Panc1 (cell line): ENCODE measurements around the gene MYO5B. TPM values are rescaled to one million over a fixed set of nuclear protein-coding genes. Genes with fewer than 3 reads are reported as not detected.

ENCODE experiments used
- ATAC-seq: fragments of 200-7000 bp; cut with Tn5 transposase; 2 replicates; pipeline ENCODE4 v1.9.1; 2020; ENCODE audit warnings: mild to moderate bottlenecking, moderate library complexity
- BruUV-seq: library from RNA; stranded (reverse); fragments of 400-500 nt; replicated peaks from 2 replicates; lab custom pipeline; 2021; lab: Mats Ljungman, UMichigan
- CTCF ChIA-PET: fragments of 300-600 bp; sonication (Branson Sonifier 250); formaldehyde crosslinking; loops from one replicate; lab custom pipeline; 2022; ENCODE audit warnings: antibody characterized with exemption; lab: Charles Lee
- POLR2A ChIA-PET: fragments of 300-600 bp; sonication (Branson Sonifier 250); formaldehyde crosslinking; loops from one replicate; lab custom pipeline; 2022; ENCODE audit warnings: antibody characterized with exemption; lab: Charles Lee
- DNase-seq: peaks from one replicate; pipeline ENCODE4 v3.0.0-alpha.2; 2010; ENCODE audit warnings: low read depth, low spot score
- H3K27ac ChIP-seq: 2 replicates; pipeline ENCODE4 v1.5.1; 2011; ENCODE audit warnings: mild to moderate bottlenecking, low read length, inconsistent platforms
- H3K27me3 ChIP-seq: fragments of 200-500 bp; sonication (Bioruptor generic); 2 replicates; pipeline ENCODE4 v1.6.0; 2014; ENCODE audit warnings: low read length, inconsistent platforms; ENCODE audit not compliant: control insufficient read depth, insufficient read depth
- H3K36me3 ChIP-seq: fragments of 200-500 bp; sonication (Bioruptor generic); 2 replicates; pipeline ENCODE4 v1.5.1; 2014; ENCODE audit warnings: inconsistent platforms, mild to moderate bottlenecking, low read length, moderate library complexity; ENCODE audit not compliant: control insufficient read depth, insufficient read depth
- H3K4me1 ChIP-seq: 2 replicates; pipeline ENCODE4 v1.5.1; 2011; ENCODE audit warnings: inconsistent platforms, mild to moderate bottlenecking, low read length, moderate library complexity; ENCODE audit not compliant: control insufficient read depth, insufficient read depth
- H3K4me3 ChIP-seq, 2 experiments: 2 replicates each; pipeline ENCODE4 v1.5.1; 2011 to 2012; ENCODE audit warnings: low read depth in 2 of 2, low read length in 2 of 2, mild to moderate bottlenecking in 2 of 2, inconsistent platforms in 1 of 2, moderate library complexity in 1 of 2
- H3K9me3 ChIP-seq: fragments of 200-500 bp; sonication (Bioruptor generic); 2 replicates; pipeline ENCODE4 v1.5.1; 2014; ENCODE audit warnings: low read depth, mild to moderate bottlenecking, inconsistent platforms, low read length, moderate library complexity; ENCODE audit not compliant: control insufficient read depth, insufficient read depth
- POLR2AphosphoS5 ChIP-seq: IDR thresholded peaks from 2 replicates; pipeline ENCODE4 v1.6.1; 2012; ENCODE audit warnings: mild to moderate bottlenecking, low read depth, low read length, moderate library complexity
- SIN3A ChIP-seq: IDR thresholded peaks from 2 replicates; pipeline ENCODE4 v1.6.1; 2012; ENCODE audit warnings: low read depth, mild to moderate bottlenecking, low read length, moderate library complexity, borderline replicate concordance; ENCODE audit not compliant: insufficient read depth
- TCF7L2 ChIP-seq: IDR thresholded peaks from 2 replicates; pipeline ENCODE4 v1.6.1; 2011; ENCODE audit warnings: mild to moderate bottlenecking, low read depth, low read length, inconsistent platforms
- in situ Hi-C: cut with HindIII; loops from 2 replicates; pipeline ENCODE4 v1.10.0; 2016; ENCODE audit warnings: low sequenced_read_pairs, low pct_unique_long_range_greater_than_20kb
- intact Hi-C: fragments of 100-400 bp; cut with micrococcal nuclease; formaldehyde crosslinking; loops from one replicate; pipeline ENCODE4 v1.10.0; 2022; ENCODE audit not compliant: unreplicated experiment
- total RNA-seq: library from RNA; stranded (reverse); gene quantifications from one replicate; pipeline ENCODE4 v1.2.1, GENCODE V29; 2021; ENCODE audit not compliant: unreplicated experiment
- TF ChIP-seq, protein P1 (sequence below), 2 experiments: IDR thresholded peaks; 2 replicates each; pipeline ENCODE4 v1.6.1; 2011 to 2012; ENCODE audit warnings: low read depth in 2 of 2, control low read depth in 1 of 2, low read length in 1 of 2, mild to moderate bottlenecking in 1 of 2, moderate library complexity in 1 of 2; ENCODE audit not compliant: insufficient read depth in 1 of 2
- TF ChIP-seq, protein P2 (sequence below): fragments of 450-650 bp; IDR thresholded peaks from 2 replicates; pipeline ENCODE4 v1.5.1; 2017; ENCODE audit warnings: mild to moderate bottlenecking

The MYO5B gene
- total RNA-seq, 1 experiment from 2014 or later, result 0.31 TPM

DNA sequence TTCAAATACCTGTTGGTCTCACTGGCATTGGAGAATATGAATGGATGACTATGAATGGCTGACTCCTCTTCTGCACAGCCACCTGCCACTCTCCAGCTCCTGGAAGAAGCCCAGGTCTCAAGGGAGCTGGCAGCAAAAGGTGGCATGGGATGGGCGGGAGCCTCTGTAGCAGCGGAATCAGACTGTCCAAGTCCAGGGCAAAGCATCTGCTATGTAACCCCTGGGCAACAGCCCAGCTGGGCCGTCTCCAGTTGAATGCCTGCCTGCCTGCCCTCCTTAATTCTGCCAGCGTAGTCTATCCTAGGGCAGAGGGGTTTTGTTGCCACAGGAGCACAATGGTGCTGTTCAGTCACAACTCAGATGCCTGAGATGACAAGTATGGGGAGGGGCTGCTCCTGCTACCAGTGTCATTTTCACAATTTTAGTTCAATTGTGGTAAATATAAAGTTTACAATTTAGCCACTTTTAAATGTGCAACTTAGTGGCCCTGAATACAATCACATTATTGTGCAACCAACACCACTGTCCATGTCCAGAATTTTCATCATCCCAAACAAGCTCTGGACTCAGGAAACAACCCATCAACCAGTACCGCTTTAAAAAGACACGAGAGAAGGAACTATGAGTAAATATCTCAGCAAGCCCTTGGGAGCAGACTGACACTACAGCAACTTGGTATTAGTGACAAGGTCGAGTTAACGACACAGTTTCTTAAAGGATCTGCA, 115.2 kb downstream of the MYO5B start:
- intact Hi-C loops, result no loop called here

DNA sequence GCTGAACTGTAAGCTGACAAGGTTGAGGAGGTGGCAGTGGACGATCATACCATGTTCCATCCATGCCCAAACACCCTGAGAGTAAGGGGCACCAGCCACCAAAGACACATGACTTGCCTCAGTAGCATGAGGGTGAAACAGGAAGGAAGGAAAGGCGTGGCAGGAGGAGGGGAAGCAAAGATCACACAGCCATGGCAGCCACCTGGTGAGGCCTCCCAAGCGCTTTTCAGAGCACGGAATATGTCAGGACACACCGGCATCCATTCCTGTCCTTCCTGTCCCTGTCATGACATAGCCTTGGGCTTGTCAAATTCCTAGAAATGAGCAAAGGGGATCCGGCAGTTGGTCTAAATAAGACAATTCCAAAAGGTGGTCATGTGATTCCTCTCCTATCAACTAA, 118.7 kb downstream of the MYO5B start:
- Histone ChIP-seq H3K27ac (no peak overlapping the region), H3K36me3 (no peaks in the 10 kb centered on the region), H3K4me1 (no peaks in the 10 kb centered on the region), H3K9me3 (no peaks in the 10 kb centered on the region), H3K4me3 (no peak overlapping the region), H3K27me3 (no peaks in the 10 kb centered on the region; the same call in 1 of the 2 replicates)
- DNase-seq (no peak), ATAC-seq (no peak)
- intact Hi-C loops (no loop called here), in situ Hi-C loops (no loop called here)
- BruUV-seq, result no TSS peak
- ChIA-PET POLR2A (no interaction called here), CTCF (no interaction called here)
- no peak for TF ChIP-seq POLR2AphosphoS5
- TF ChIP-seq TCF7L2, result no peak
- TF ChIP-seq, protein P1, sequence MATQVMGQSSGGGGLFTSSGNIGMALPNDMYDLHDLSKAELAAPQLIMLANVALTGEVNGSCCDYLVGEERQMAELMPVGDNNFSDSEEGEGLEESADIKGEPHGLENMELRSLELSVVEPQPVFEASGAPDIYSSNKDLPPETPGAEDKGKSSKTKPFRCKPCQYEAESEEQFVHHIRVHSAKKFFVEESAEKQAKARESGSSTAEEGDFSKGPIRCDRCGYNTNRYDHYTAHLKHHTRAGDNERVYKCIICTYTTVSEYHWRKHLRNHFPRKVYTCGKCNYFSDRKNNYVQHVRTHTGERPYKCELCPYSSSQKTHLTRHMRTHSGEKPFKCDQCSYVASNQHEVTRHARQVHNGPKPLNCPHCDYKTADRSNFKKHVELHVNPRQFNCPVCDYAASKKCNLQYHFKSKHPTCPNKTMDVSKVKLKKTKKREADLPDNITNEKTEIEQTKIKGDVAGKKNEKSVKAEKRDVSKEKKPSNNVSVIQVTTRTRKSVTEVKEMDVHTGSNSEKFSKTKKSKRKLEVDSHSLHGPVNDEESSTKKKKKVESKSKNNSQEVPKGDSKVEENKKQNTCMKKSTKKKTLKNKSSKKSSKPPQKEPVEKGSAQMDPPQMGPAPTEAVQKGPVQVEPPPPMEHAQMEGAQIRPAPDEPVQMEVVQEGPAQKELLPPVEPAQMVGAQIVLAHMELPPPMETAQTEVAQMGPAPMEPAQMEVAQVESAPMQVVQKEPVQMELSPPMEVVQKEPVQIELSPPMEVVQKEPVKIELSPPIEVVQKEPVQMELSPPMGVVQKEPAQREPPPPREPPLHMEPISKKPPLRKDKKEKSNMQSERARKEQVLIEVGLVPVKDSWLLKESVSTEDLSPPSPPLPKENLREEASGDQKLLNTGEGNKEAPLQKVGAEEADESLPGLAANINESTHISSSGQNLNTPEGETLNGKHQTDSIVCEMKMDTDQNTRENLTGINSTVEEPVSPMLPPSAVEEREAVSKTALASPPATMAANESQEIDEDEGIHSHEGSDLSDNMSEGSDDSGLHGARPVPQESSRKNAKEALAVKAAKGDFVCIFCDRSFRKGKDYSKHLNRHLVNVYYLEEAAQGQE (IDR thresholded peaks at IDR 0.05; ENCODE audit: insufficient read depth in 1 of 2, low read depth in 2 of 2, low read length in 1 of 2), result no peak
- TF ChIP-seq, protein P2, sequence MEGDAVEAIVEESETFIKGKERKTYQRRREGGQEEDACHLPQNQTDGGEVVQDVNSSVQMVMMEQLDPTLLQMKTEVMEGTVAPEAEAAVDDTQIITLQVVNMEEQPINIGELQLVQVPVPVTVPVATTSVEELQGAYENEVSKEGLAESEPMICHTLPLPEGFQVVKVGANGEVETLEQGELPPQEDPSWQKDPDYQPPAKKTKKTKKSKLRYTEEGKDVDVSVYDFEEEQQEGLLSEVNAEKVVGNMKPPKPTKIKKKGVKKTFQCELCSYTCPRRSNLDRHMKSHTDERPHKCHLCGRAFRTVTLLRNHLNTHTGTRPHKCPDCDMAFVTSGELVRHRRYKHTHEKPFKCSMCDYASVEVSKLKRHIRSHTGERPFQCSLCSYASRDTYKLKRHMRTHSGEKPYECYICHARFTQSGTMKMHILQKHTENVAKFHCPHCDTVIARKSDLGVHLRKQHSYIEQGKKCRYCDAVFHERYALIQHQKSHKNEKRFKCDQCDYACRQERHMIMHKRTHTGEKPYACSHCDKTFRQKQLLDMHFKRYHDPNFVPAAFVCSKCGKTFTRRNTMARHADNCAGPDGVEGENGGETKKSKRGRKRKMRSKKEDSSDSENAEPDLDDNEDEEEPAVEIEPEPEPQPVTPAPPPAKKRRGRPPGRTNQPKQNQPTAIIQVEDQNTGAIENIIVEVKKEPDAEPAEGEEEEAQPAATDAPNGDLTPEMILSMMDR, result no peak
- TF ChIP-seq SIN3A, result no peak

More for the DNA sequence above, 115.2 kb downstream of the MYO5B start:
- no peaks in the 10 kb centered on the region for H3K4me1 ChIP-seq
- no peak overlapping the region for H3K27ac ChIP-seq
- TF ChIP-seq TCF7L2, result no peak
- ATAC-seq, result no peak
- H3K9me3 ChIP-seq, result no peaks in the 10 kb centered on the region
- no peak overlapping the region for H3K4me3 ChIP-seq
- CTCF ChIA-PET, result no interaction called here
- in situ Hi-C loops, result no loop called here
- BruUV-seq, result no TSS peak
- POLR2A ChIA-PET, result no interaction called here
- DNase-seq, result no peak
- no peaks in the 10 kb centered on the region; the same call in 1 of the 2 replicates for H3K27me3 ChIP-seq
- no peaks in the 10 kb centered on the region for H3K36me3 ChIP-seq

DNA sequence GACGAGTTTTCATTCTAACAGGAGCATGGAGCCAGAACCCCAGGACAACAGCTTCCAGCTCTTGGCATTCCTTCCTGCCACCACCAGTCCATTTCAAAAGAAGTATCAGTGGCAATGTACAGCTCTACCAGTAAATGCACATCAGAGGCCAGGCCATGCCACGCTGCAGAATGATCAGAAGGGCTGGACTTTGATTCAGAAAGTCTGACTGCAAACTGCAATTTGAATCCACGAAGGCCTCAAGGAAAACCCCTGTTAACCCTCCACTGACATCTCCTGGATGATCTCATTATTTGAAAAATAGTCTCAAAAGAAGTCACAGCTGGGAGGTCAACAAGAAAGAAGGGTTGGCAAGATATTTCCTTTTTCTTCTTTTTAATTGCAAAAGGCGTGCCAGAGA, 119.2 kb downstream of the MYO5B start:
- POLR2A ChIA-PET, result no interaction called here
- CTCF ChIA-PET, result no interaction called here
- no peaks in the 10 kb centered on the region; the same call in 1 of the 2 replicates for H3K27me3 ChIP-seq
- H3K9me3 ChIP-seq, result no peaks in the 10 kb centered on the region
- H3K27ac ChIP-seq, result no peak overlapping the region
- no peaks in the 10 kb centered on the region for H3K4me1 ChIP-seq
- in situ Hi-C loops (no loop called here), intact Hi-C loops (no loop called here)
- DNase-seq (no peak), ATAC-seq (no peak)
- no TSS peak for BruUV-seq
- TF ChIP-seq POLR2AphosphoS5 (no peak), TCF7L2 (no peak), SIN3A (no peak)
- TF ChIP-seq, protein P2, result no peak
- TF ChIP-seq, protein P1 (IDR thresholded peaks at IDR 0.05; ENCODE audit: insufficient read depth in 1 of 2, low read depth in 2 of 2, low read length in 1 of 2), result no peak
- no peaks in the 10 kb centered on the region for H3K36me3 ChIP-seq
- no peak overlapping the region for H3K4me3 ChIP-seq
